ENCODE data around the gene NOTUM.

Gene NOTUM

GRCh38 chr17:81961087-81961511 lies at the start of gene NOTUM:
TSS of gene NOTUM (minus strand) at chr17:81961187. CDS start at chr17:81960909, 278 bp downstream.
- Histone ChIP-seq H3F3A (ENCODE audit: low read depth) (peaks cover 6% of the 10 kb centered on the region; the same call in 1 of the 2 replicates), H3K4me1 (ENCODE audit: insufficient read depth, low read length, poor library complexity, severe bottlenecking) (no peaks in the 10 kb centered on the region), H3K9ac (ENCODE audit: low read depth, low read length, poor library complexity, severe bottlenecking) (no peak within 1 kb of the TSS), H3K9me2 (replicated peaks; ENCODE audit: low read depth, low read length) (no peaks in the 10 kb centered on the region), H3K9me3 (ENCODE audit: insufficient read depth, low read depth, low read length) (no peaks in the 10 kb centered on the region), H3K27me3 (ENCODE audit: insufficient read depth, low read length, poor library complexity, severe bottlenecking) (no peaks in the 10 kb centered on the region), H3K4me2 (ENCODE audit: low read depth, low read length, poor library complexity, severe bottlenecking) (no peak within 1 kb of the TSS), H3K4me3 (ENCODE audit: low read length, poor library complexity, severe bottlenecking) (no peak within 1 kb of the TSS), H3K79me2 (ENCODE audit: insufficient read depth, low read length) (no peaks in the 10 kb centered on the region), H2AFZ (ENCODE audit: low read length) (no peak within 1 kb of the TSS), H4K20me1 (ENCODE audit: insufficient read depth, low read length, poor library complexity, severe bottlenecking) (no peaks in the 10 kb centered on the region), H3K36me3 (ENCODE audit: insufficient read depth, low read length) (no peaks in the 10 kb centered on the region)
- TF ChIP-seq EZH2phosphoT487 (IDR thresholded peaks at IDR 0.05; ENCODE audit: borderline replicate concordance), result no peak
- no peak; the same call in 1 of the 2 replicates for TF ChIP-seq CTCF (conservative IDR thresholded peaks at IDR 0.05; ENCODE audit: low read length)

- H2AFZ ChIP-seq (ENCODE audit: low read length), result no peak overlapping the region
- H3K4me3 ChIP-seq (ENCODE audit: low read length, poor library complexity, severe bottlenecking), result no peak overlapping the region
- H3K9ac ChIP-seq (ENCODE audit: low read depth, low read length, poor library complexity, severe bottlenecking), result no peak overlapping the region
- H3K4me1 ChIP-seq (ENCODE audit: insufficient read depth, low read length, poor library complexity, severe bottlenecking), result no peaks in the 10 kb centered on the region
- no peaks in the 10 kb centered on the region for H3F3A ChIP-seq (ENCODE audit: low read depth)
- no peak for TF ChIP-seq EZH2phosphoT487 (IDR thresholded peaks at IDR 0.05; ENCODE audit: borderline replicate concordance)
- no peak for TF ChIP-seq CTCF (conservative IDR thresholded peaks at IDR 0.05; ENCODE audit: low read length)
- no peak overlapping the region for H3K4me2 ChIP-seq (ENCODE audit: low read depth, low read length, poor library complexity, severe bottlenecking)
- H3K9me3 ChIP-seq (ENCODE audit: insufficient read depth, low read depth, low read length), result no peaks in the 10 kb centered on the region
- no peaks in the 10 kb centered on the region for H4K20me1 ChIP-seq (ENCODE audit: insufficient read depth, low read length, poor library complexity, severe bottlenecking)
- H3K79me2 ChIP-seq (ENCODE audit: insufficient read depth, low read length), result no peaks in the 10 kb centered on the region
- H3K27me3 ChIP-seq (ENCODE audit: insufficient read depth, low read length, poor library complexity, severe bottlenecking), result no peaks in the 10 kb centered on the region
- no peaks in the 10 kb centered on the region for H3K9me2 ChIP-seq (replicated peaks; ENCODE audit: low read depth, low read length)
- no peaks in the 10 kb centered on the region for H3K36me3 ChIP-seq (ENCODE audit: insufficient read depth, low read length)
Observed at GRCh38 chr17:82009413-82009812, 48.4 kb upstream of the NOTUM start.

GRCh38 chr17:82008941-82009405 lies 48.0 kb upstream of the NOTUM start:
- H3K36me3 ChIP-seq (ENCODE audit: insufficient read depth, low read length), result no peaks in the 10 kb centered on the region
- H3K4me3 ChIP-seq (ENCODE audit: low read length, poor library complexity, severe bottlenecking), result no peak overlapping the region
- no peak overlapping the region for H2AFZ ChIP-seq (ENCODE audit: low read length)
- no peaks in the 10 kb centered on the region for H3K4me1 ChIP-seq (ENCODE audit: insufficient read depth, low read length, poor library complexity, severe bottlenecking)
- no peaks in the 10 kb centered on the region for H3K9me2 ChIP-seq (replicated peaks; ENCODE audit: low read depth, low read length)
- no peaks in the 10 kb centered on the region for H3F3A ChIP-seq (ENCODE audit: low read depth)
- H3K79me2 ChIP-seq (ENCODE audit: insufficient read depth, low read length), result no peaks in the 10 kb centered on the region
- H3K9me3 ChIP-seq (ENCODE audit: insufficient read depth, low read depth, low read length), result no peaks in the 10 kb centered on the region
- H3K27me3 ChIP-seq (ENCODE audit: insufficient read depth, low read length, poor library complexity, severe bottlenecking), result no peaks in the 10 kb centered on the region
- H3K9ac ChIP-seq (ENCODE audit: low read depth, low read length, poor library complexity, severe bottlenecking), result no peak overlapping the region
- TF ChIP-seq EZH2phosphoT487 (IDR thresholded peaks at IDR 0.05; ENCODE audit: borderline replicate concordance) (no peak), CTCF (conservative IDR thresholded peaks at IDR 0.05; ENCODE audit: low read length) (no peak)
- H3K4me2 ChIP-seq (ENCODE audit: low read depth, low read length, poor library complexity, severe bottlenecking), result no peak overlapping the region
- H4K20me1 ChIP-seq (ENCODE audit: insufficient read depth, low read length, poor library complexity, severe bottlenecking), result no peaks in the 10 kb centered on the region
